GM12878 (cell line): Measurements from ENCODE around the gene LENG1. TPM values are rescaled to one million over a fixed set of nuclear protein-coding genes. Genes with fewer than 3 reads are reported as not detected.

ENCODE experiments used
- ATAC-seq: fragments of 200-7000 bp; cut with Tn5 transposase; 3 replicates; pipeline ENCODE4 v1.9.1; 2020; ENCODE audit warnings: mild to moderate bottlenecking, moderate library complexity
- BruUV-seq: library from RNA; stranded (reverse); fragments of 400-500 nt; replicated peaks from 2 replicates; lab custom pipeline; 2021; lab: Mats Ljungman, UMichigan
- CTCF ChIA-PET: fragments of 300-600 bp; sonication (Branson Sonifier 250); formaldehyde crosslinking; extraction: SDS; loops from one replicate; lab custom pipeline; 2021; ENCODE audit warnings: inconsistent platforms; lab: Yijun Ruan, JAX
- POLR2A ChIA-PET: fragments of 350-600 bp; formaldehyde crosslinking; extraction: SDS; loops from one replicate; lab custom pipeline; 2021; ENCODE audit warnings: inconsistent platforms; lab: Charles Lee
- RAD21 ChIA-PET: fragments of 300-600 bp; sonication (Branson Sonifier 250); formaldehyde crosslinking; loops from one replicate; lab custom pipeline; 2023; ENCODE audit warnings: antibody characterized with exemption; ENCODE audit not compliant: unreplicated experiment; lab: Charles Lee
- SMC1A ChIA-PET: fragments of 300-600 bp; sonication (Branson Sonifier 250); formaldehyde crosslinking; loops from one replicate; lab custom pipeline; 2023; ENCODE audit not compliant: unreplicated experiment, uncharacterized antibody; lab: Charles Lee
- DNase-seq: peaks from one replicate; pipeline ENCODE4 v3.0.0-alpha.2; 2011; ENCODE audit warnings: low read depth, low spot score
- FAIRE-seq: peaks from 3 replicates; lab custom pipeline; 2011; peaks lifted over from hg19 to GRCh38; lab: Jason Lieb, UNC
- H2AFZ ChIP-seq: 2 replicates; pipeline ENCODE4 v1.6.0; 2011; ENCODE audit warnings: low read depth, low read length, control low read depth; ENCODE audit not compliant: control insufficient read depth
- H3K27ac ChIP-seq: 2 replicates; pipeline ENCODE4 v1.5.1; 2011; ENCODE audit warnings: control low read depth; ENCODE audit not compliant: control insufficient read depth, insufficient read depth
- H3K27me3 ChIP-seq, 2 experiments: replicated peaks in 1 of 2; 2 replicates each; pipeline versions ENCODE4 v1.6.0 to v1.6.1; 2011; ENCODE audit warnings: low read length in 1 of 2; ENCODE audit not compliant: control insufficient read depth in 2 of 2, insufficient read depth in 2 of 2
- H3K36me3 ChIP-seq, 2 experiments: 2 replicates each; pipeline ENCODE4 v1.5.1; 2011; ENCODE audit warnings: low read length in 1 of 2; ENCODE audit not compliant: control insufficient read depth in 2 of 2, insufficient read depth in 2 of 2
- H3K4me1 ChIP-seq: 2 replicates; pipeline ENCODE4 v1.6.1; 2011; ENCODE audit warnings: mild to moderate bottlenecking, low read length, moderate library complexity, mixed read lengths; ENCODE audit not compliant: control insufficient read depth, insufficient read depth
- H3K4me2 ChIP-seq: 2 replicates; pipeline ENCODE4 v1.6.0; 2011; ENCODE audit warnings: control low read depth; ENCODE audit not compliant: control insufficient read depth, insufficient read depth
- H3K4me3 ChIP-seq: fragments of 200-600 bp; sonication (generic); 2 replicates; pipeline ENCODE4 v1.5.1; 2016
- H3K79me2 ChIP-seq: 2 replicates; pipeline ENCODE4 v1.6.0; 2011; ENCODE audit warnings: low read length; ENCODE audit not compliant: control insufficient read depth, insufficient read depth
- H3K9ac ChIP-seq: 2 replicates; pipeline ENCODE4 v1.8.0; 2011; ENCODE audit warnings: low read length, control low read depth, mixed read lengths; ENCODE audit not compliant: control insufficient read depth, insufficient read depth
- H3K9me3 ChIP-seq: replicated peaks from 3 replicates; pipeline ENCODE4 v1.5.1; 2011; ENCODE audit warnings: mild to moderate bottlenecking, low read length; ENCODE audit not compliant: control insufficient read depth, insufficient read depth
- H4K20me1 ChIP-seq: 2 replicates; pipeline ENCODE4 v1.6.0; 2011; ENCODE audit not compliant: control insufficient read depth, insufficient read depth
- FOS ChIP-seq: IDR thresholded peaks from 3 replicates; pipeline ENCODE4 v1.6.1; 2011; ENCODE audit warnings: borderline replicate concordance; ENCODE audit not compliant: insufficient read length; ENCODE audit errors: extremely low read depth
- HDAC6 ChIP-seq: fragments of 200-600 bp; sonication (generic); IDR thresholded peaks from one replicate; pipeline ENCODE4 v1.8.0; 2017; ENCODE audit warnings: antibody characterized with exemption; ENCODE audit not compliant: unreplicated experiment
- JUNB ChIP-seq: IDR thresholded peaks from 2 replicates; pipeline ENCODE4 v1.6.1; 2016; ENCODE audit warnings: antibody characterized with exemption, mild to moderate bottlenecking
- KAT2A ChIP-seq: conservative IDR thresholded peaks from 2 replicates; pipeline ENCODE4 v1.6.1; 2011; ENCODE audit warnings: low read depth, low read length; ENCODE audit not compliant: control insufficient read depth
- MEF2B ChIP-seq: fragments of 450-650 bp; IDR thresholded peaks from 2 replicates; pipeline ENCODE4 v1.6.1; 2018; ENCODE audit warnings: mild to moderate bottlenecking, moderate library complexity; ENCODE audit not compliant: partially characterized antibody, poor library complexity, severe bottlenecking
- MTA2 ChIP-seq: fragments of 450-650 bp; IDR thresholded peaks from 2 replicates; pipeline ENCODE4 v1.6.1; 2016; ENCODE audit warnings: low read depth, mild to moderate bottlenecking, moderate library complexity
- RUNX3 ChIP-seq: IDR thresholded peaks from 2 replicates; pipeline ENCODE4 v1.6.1; 2012; ENCODE audit warnings: low read length, inconsistent platforms
- SMAD5 ChIP-seq: IDR thresholded peaks from 2 replicates; pipeline ENCODE4 v1.6.1; 2016; ENCODE audit warnings: antibody characterized with exemption, low read depth
- TAF1 ChIP-seq: IDR thresholded peaks from 2 replicates; pipeline ENCODE4 v1.6.1; 2011; ENCODE audit warnings: mild to moderate bottlenecking, low read depth, low read length, borderline replicate concordance
- ZNF24 ChIP-seq: fragments of 450-650 bp; IDR thresholded peaks from 2 replicates; pipeline ENCODE4 v1.6.1; 2017; ENCODE audit warnings: antibody characterized with exemption, mild to moderate bottlenecking
- ZNF622 ChIP-seq: fragments of 450-650 bp; IDR thresholded peaks from 2 replicates; pipeline ENCODE4 v1.6.1; 2017; ENCODE audit warnings: mild to moderate bottlenecking, inconsistent platforms
- WGBS: methylation state at CpG from one replicate; pipeline ENCODE4 v1.1.6; 2016; ENCODE audit warnings: low lambda C conversion rate; ENCODE audit not compliant: insufficient replicate concordance, insufficient coverage; ENCODE audit errors: missing lambda C conversion rate; 5-methylcytosine and 5-hydroxymethylcytosine counted together
- in situ Hi-C: fragments of 300-500 bp; cut with MboI; formaldehyde crosslinking; loops from 9 replicates; pipeline ENCODE4 v1.14.3; 2018; ENCODE audit warnings: mixed read lengths
- intact Hi-C: fragments of 100-400 bp; cut with micrococcal nuclease; formaldehyde crosslinking; loops from one replicate; pipeline ENCODE4 v1.14.2; 2022; ENCODE audit not compliant: unreplicated experiment
- polyA plus RNA-seq, 11 experiments: library from polyadenylated mRNA; depleted of rRNA in 4 of 11; unstranded in 6 of 11; stranded (reverse) in 5 of 11; fragments of >200 nt; fragmentation: Nextera tagmentation in 4 of 11; fragmentation: Illumina TruSeq in 1 of 11; extraction: Ambion mirVana in 4 of 11; extraction: Trizol in 1 of 11; gene quantifications; 1 replicate in 1 of 11; 2 replicates in 10 of 11; pipeline versions ENCODE4 v1.2.1 to v1.2.3, GENCODE V29; 2011 to 2016; ENCODE audit warnings: inconsistent platforms in 2 of 11, missing spikeins in 2 of 11, low read depth in 1 of 11
- total RNA-seq, 4 experiments: library from RNA; depleted of rRNA in 3 of 4; stranded (reverse); fragments of >200 nt in 3 of 4; fragmentation: Illumina TruSeq in 1 of 4; extraction: Trizol in 1 of 4; gene quantifications; 2 replicates each; pipeline versions ENCODE4 v1.2.1 to v1.2.3, GENCODE V29; 2013 to 2021
- TF ChIP-seq, protein P1 (sequence below): IDR thresholded peaks from 2 replicates; pipeline ENCODE4 v1.6.1; 2011; ENCODE audit warnings: borderline replicate concordance, low read depth, mild to moderate bottlenecking, moderate library complexity, low read length; ENCODE audit not compliant: insufficient read depth, poor library complexity, severe bottlenecking
- TF ChIP-seq, protein P2 (sequence below): fragments of 450-650 bp; IDR thresholded peaks from 2 replicates; pipeline ENCODE4 v1.6.1; 2017; ENCODE audit warnings: mild to moderate bottlenecking, low read depth, inconsistent platforms; ENCODE audit not compliant: poor library complexity, severe bottlenecking
- TF ChIP-seq, protein P3 (sequence below): fragments of 450-650 bp; IDR thresholded peaks from 2 replicates; pipeline ENCODE4 v1.6.1; 2017; ENCODE audit warnings: borderline replicate concordance
- TF ChIP-seq, protein P4 (sequence below), 3 experiments: IDR thresholded peaks in 2 of 3; conservative IDR thresholded peaks in 1 of 3; 2 replicates each; pipeline ENCODE4 v1.5.1; 2011; ENCODE audit warnings: low read depth in 3 of 3, low read length in 3 of 3, mild to moderate bottlenecking in 3 of 3, control low read depth in 2 of 3, moderate library complexity in 2 of 3, inconsistent platforms in 1 of 3, mixed read lengths in 1 of 3; ENCODE audit not compliant: control insufficient read depth in 2 of 3, insufficient read depth in 1 of 3; ENCODE audit errors: extremely low read depth in 1 of 3

The LENG1 gene
- total and polyA plus RNA-seq, 10 of the 15 experiments (the other 5 are each of a cell fraction or from before 2014, with no cell fraction given) = 0.21 to 10.8 (median 5.8) TPM

DNA sequence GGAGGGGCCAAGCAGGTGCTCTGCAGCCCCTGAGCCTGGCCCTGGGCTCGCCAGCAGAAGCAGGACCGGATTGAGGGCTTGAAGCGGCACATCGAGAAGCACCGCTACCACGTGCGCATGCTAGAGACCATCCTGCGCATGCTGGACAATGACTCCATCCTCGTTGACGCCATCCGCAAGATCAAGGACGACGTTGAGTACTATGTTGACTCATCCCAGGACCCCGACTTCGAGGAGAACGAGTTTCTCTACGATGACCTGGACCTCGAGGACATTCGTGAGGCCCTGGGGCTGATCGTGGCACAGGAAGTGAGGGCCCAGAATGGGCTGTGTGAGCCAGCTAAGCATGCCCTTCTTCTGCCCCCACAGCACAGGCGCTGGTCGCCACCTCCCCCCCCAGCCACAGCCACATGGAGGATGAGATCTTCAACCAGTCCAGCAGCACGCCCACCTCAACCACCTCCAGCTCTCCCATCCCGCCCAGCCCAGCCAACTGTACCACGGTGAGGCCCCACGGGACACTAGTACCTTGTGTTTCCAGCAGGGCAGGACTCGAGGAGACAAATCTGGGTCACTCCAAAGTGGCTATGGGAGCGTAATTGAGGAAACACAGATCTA is 13.9 kb downstream of the LENG1 start:
- Histone ChIP-seq H3K27ac (no peak overlapping the region), H4K20me1 (peaks cover 4% of the 10 kb centered on the region; the same call in 1 of the 2 replicates), H3K9me3 (no peaks in the 10 kb centered on the region), H3K79me2 (peaks cover 9% of the 10 kb centered on the region), H3K4me1 (no peaks in the 10 kb centered on the region; the same call in 1 of the 2 replicates), H3K27me3 (no peaks in the 10 kb centered on the region), H3K9ac (no peak overlapping the region), H3K4me2 (no peak overlapping the region), H3K4me3 (no peak overlapping the region), H3K36me3 (peaks cover 35 to 42% of the 10 kb centered on the region in 2 experiments; a peak in 3 of 4 replicates), H2AFZ (no peak overlapping the region)
- ATAC-seq = no peak
- ChIA-PET CTCF (no interaction called here), POLR2A (no interaction called here), RAD21 (no interaction called here), SMC1A (no interaction called here)
- 93% methylated on average over 28 of the region's 28 CpGs for whole genome bisulfite sequencing
- intact Hi-C loops (no loop called here), in situ Hi-C loops (loop anchor here (25.0 kb wide), 1 partner anchor 1517 kb away; the partner anchor contains the start of gene U2AF2)
- no peak for FAIRE-seq
- BruUV-seq = no TSS peak
- TF ChIP-seq, protein P1, sequence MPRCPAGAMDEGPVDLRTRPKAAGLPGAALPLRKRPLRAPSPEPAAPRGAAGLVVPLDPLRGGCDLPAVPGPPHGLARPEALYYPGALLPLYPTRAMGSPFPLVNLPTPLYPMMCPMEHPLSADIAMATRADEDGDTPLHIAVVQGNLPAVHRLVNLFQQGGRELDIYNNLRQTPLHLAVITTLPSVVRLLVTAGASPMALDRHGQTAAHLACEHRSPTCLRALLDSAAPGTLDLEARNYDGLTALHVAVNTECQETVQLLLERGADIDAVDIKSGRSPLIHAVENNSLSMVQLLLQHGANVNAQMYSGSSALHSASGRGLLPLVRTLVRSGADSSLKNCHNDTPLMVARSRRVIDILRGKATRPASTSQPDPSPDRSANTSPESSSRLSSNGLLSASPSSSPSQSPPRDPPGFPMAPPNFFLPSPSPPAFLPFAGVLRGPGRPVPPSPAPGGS = no peak
- TF ChIP-seq RUNX3 = no peak
- TF ChIP-seq, protein P2, sequence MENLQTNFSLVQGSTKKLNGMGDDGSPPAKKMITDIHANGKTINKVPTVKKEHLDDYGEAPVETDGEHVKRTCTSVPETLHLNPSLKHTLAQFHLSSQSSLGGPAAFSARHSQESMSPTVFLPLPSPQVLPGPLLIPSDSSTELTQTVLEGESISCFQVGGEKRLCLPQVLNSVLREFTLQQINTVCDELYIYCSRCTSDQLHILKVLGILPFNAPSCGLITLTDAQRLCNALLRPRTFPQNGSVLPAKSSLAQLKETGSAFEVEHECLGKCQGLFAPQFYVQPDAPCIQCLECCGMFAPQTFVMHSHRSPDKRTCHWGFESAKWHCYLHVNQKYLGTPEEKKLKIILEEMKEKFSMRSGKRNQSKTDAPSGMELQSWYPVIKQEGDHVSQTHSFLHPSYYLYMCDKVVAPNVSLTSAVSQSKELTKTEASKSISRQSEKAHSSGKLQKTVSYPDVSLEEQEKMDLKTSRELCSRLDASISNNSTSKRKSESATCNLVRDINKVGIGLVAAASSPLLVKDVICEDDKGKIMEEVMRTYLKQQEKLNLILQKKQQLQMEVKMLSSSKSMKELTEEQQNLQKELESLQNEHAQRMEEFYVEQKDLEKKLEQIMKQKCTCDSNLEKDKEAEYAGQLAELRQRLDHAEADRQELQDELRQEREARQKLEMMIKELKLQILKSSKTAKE = no peak
- no peak for TF ChIP-seq TAF1
- no peak for TF ChIP-seq MTA2
- TF ChIP-seq FOS = no peak
- no peak for TF ChIP-seq JUNB
- no peak for TF ChIP-seq KAT2A
- no peak for TF ChIP-seq HDAC6
- TF ChIP-seq ZNF622 = no peak
- no peak for TF ChIP-seq MEF2B
- TF ChIP-seq SMAD5 = no peak
- TF ChIP-seq, protein P3, sequence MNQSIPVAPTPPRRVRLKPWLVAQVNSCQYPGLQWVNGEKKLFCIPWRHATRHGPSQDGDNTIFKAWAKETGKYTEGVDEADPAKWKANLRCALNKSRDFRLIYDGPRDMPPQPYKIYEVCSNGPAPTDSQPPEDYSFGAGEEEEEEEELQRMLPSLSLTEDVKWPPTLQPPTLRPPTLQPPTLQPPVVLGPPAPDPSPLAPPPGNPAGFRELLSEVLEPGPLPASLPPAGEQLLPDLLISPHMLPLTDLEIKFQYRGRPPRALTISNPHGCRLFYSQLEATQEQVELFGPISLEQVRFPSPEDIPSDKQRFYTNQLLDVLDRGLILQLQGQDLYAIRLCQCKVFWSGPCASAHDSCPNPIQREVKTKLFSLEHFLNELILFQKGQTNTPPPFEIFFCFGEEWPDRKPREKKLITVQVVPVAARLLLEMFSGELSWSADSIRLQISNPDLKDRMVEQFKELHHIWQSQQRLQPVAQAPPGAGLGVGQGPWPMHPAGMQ = no peak
- TF ChIP-seq, protein P4, sequence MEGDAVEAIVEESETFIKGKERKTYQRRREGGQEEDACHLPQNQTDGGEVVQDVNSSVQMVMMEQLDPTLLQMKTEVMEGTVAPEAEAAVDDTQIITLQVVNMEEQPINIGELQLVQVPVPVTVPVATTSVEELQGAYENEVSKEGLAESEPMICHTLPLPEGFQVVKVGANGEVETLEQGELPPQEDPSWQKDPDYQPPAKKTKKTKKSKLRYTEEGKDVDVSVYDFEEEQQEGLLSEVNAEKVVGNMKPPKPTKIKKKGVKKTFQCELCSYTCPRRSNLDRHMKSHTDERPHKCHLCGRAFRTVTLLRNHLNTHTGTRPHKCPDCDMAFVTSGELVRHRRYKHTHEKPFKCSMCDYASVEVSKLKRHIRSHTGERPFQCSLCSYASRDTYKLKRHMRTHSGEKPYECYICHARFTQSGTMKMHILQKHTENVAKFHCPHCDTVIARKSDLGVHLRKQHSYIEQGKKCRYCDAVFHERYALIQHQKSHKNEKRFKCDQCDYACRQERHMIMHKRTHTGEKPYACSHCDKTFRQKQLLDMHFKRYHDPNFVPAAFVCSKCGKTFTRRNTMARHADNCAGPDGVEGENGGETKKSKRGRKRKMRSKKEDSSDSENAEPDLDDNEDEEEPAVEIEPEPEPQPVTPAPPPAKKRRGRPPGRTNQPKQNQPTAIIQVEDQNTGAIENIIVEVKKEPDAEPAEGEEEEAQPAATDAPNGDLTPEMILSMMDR (IDR thresholded peaks at IDR 0.05 in 2 of 3, conservative IDR thresholded peaks at IDR 0.05 in 1 of 3; ENCODE audit: control insufficient read depth in 2 of 3, extremely low read depth in 1 of 3, insufficient read depth in 1 of 3, low read depth in 3 of 3, low read length in 3 of 3) = no peak
- TF ChIP-seq ZNF24 = no peak
- no peak for DNase-seq
